ENCODE data around the gene P2RX5. TPM values are rescaled to one million over a fixed set of nuclear protein-coding genes. Genes with fewer than 3 reads are reported as not detected.

The P2RX5 gene
- polyA plus RNA-seq, 1 donor (not counting 4 experiments of a cell fraction or from before 2014, with no cell fraction given): 0.43 TPM

DNA sequence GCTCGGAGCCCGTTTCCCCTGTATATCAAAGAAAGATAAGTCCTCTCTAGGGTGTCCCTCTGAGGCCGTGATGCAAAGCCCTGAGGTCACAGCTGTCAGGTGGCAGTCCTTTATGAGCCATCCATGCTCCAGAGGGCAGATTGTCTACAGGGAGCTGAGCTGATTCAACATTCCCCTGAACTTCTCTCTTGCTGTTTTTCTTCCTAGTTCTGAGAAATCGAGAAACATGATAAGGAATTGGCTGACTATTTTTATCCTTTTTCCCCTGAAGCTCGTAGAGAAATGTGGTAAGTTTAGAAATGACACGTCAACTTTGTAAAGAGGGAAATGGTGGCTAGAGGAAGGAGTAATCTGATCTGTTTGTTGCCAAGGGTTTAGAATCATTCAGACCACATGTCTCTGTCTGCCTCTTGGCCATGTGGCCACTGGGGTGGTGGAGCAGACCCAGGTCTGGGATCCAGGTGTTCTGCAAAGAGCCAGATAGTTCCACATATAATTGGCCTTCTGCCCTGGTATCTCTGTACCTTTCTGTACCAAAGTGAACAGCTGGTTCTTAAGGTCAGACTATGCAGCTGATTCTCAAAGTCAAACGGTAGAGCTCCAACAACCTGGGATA, 55.9 kb downstream of the P2RX5 start:
- Histone ChIP-seq H3K9me1 (ENCODE audit: control insufficient read depth, extremely low read depth, insufficient read depth, low read length) (peaks cover 2% of the 10 kb centered on the region), H3K27ac (ENCODE audit: control insufficient read depth, insufficient read depth, low read length) (no peak overlapping the region), H2AFZ (ENCODE audit: control insufficient read depth, low read length) (no peak overlapping the region), H3K4me2 (ENCODE audit: control insufficient read depth, extremely low read depth, insufficient read depth, low read depth, low read length) (no peak overlapping the region), H3K36me3 (ENCODE audit: control insufficient read depth in 2 of 2, extremely low read depth in 1 of 2, insufficient read depth in 2 of 2, low read length in 2 of 2) (peaks cover 4 to 10% of the 10 kb centered on the region in 2 experiments), H3K4me3 (ENCODE audit: control insufficient read depth in 2 of 3, extremely low read depth in 1 of 3, insufficient read depth in 2 of 3, low read depth in 1 of 3, low read length in 3 of 3) (no peak overlapping the region), H3K9me3 (ENCODE audit: control insufficient read depth, low read depth, low read length) (no peaks in the 10 kb centered on the region), H3K79me2 (ENCODE audit: control insufficient read depth, insufficient read depth, low read length) (peaks cover 9% of the 10 kb centered on the region), H3K27me3 (ENCODE audit: control insufficient read depth, extremely low read depth, insufficient read depth, low read length) (no peaks in the 10 kb centered on the region), H3K4me1 (ENCODE audit: control insufficient read depth, extremely low read depth, insufficient read depth, low read length) (peaks cover 5% of the 10 kb centered on the region), H4K20me1 (ENCODE audit: control insufficient read depth, extremely low read depth, insufficient read depth, low read length) (no peaks in the 10 kb centered on the region), H3K9ac (ENCODE audit: control insufficient read depth, extremely low read depth, insufficient read depth, low read length) (no peak overlapping the region)
- dilution Hi-C loops (cut with MboI; ENCODE audit: extremely low pct_ligation_motif_present, low sequenced_read_pairs): no loop called here
- no peak for TF ChIP-seq EZH2 (IDR thresholded peaks at IDR 0.05; ENCODE audit: low read length)
- TF ChIP-seq, protein P1, sequence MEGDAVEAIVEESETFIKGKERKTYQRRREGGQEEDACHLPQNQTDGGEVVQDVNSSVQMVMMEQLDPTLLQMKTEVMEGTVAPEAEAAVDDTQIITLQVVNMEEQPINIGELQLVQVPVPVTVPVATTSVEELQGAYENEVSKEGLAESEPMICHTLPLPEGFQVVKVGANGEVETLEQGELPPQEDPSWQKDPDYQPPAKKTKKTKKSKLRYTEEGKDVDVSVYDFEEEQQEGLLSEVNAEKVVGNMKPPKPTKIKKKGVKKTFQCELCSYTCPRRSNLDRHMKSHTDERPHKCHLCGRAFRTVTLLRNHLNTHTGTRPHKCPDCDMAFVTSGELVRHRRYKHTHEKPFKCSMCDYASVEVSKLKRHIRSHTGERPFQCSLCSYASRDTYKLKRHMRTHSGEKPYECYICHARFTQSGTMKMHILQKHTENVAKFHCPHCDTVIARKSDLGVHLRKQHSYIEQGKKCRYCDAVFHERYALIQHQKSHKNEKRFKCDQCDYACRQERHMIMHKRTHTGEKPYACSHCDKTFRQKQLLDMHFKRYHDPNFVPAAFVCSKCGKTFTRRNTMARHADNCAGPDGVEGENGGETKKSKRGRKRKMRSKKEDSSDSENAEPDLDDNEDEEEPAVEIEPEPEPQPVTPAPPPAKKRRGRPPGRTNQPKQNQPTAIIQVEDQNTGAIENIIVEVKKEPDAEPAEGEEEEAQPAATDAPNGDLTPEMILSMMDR (optimal IDR thresholded peaks at IDR 0.05 in 1 of 3, IDR thresholded peaks at IDR 0.05 in 1 of 3, conservative IDR thresholded peaks at IDR 0.05 in 1 of 3; ENCODE audit: extremely low read depth in 1 of 3, insufficient read depth in 2 of 3, low read length in 3 of 3): no peak
- DNase-seq (ENCODE audit: low read depth, low spot score) (no peak), FAIRE-seq (peak; percentile 67)

DNA sequence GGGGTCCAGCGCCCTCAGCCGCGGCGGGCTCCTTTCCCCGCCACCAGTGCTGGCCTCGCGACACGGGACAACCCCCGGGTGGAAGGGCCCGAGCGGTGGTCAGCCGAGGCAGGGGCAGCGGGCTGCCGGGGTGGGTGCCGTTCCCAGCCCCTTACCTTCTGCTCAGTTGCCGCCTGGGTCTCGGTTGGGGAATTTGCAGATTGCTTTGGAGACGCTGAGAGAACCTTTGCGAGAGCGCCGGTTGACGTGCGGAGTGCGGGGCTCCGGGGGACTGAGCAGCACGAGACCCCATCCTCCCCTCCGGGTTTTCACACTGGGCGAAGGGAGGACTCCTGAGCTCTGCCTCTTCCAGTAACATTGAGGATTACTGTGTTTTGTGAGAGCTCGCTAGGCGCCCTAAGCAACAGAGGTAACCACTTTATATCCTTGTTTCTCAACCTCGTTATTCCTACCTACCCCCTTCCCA, 59.0 kb downstream of the P2RX5 start:
- Histone ChIP-seq H3K9me3 (ENCODE audit: control insufficient read depth, low read depth, low read length) (no peaks in the 10 kb centered on the region), H3K79me2 (ENCODE audit: control insufficient read depth, insufficient read depth, low read length) (peaks cover 16% of the 10 kb centered on the region), H3K4me1 (ENCODE audit: control insufficient read depth, extremely low read depth, insufficient read depth, low read length) (peaks cover 5% of the 10 kb centered on the region), H2AFZ (ENCODE audit: control insufficient read depth, low read length) (peak overlapping the region; percentile 92), H3K4me2 (ENCODE audit: control insufficient read depth, extremely low read depth, insufficient read depth, low read depth, low read length) (peak overlapping the region; percentile 96), H3K27ac (ENCODE audit: control insufficient read depth, insufficient read depth, low read length) (peak overlapping the region; percentile 95), H3K27me3 (ENCODE audit: control insufficient read depth, extremely low read depth, insufficient read depth, low read length) (no peaks in the 10 kb centered on the region), H3K9me1 (ENCODE audit: control insufficient read depth, extremely low read depth, insufficient read depth, low read length) (peaks cover 2% of the 10 kb centered on the region), H4K20me1 (ENCODE audit: control insufficient read depth, extremely low read depth, insufficient read depth, low read length) (no peaks in the 10 kb centered on the region), H3K9ac (ENCODE audit: control insufficient read depth, extremely low read depth, insufficient read depth, low read length) (peak overlapping the region; percentile 95), H3K36me3 (ENCODE audit: control insufficient read depth in 2 of 2, extremely low read depth in 1 of 2, insufficient read depth in 2 of 2, low read length in 2 of 2) (peaks cover 3 to 8% of the 10 kb centered on the region in 2 experiments), H3K4me3 (ENCODE audit: control insufficient read depth in 2 of 3, extremely low read depth in 1 of 3, insufficient read depth in 2 of 3, low read depth in 1 of 3, low read length in 3 of 3) (peak overlapping the region; percentile 73 to 99 (median 85))
- dilution Hi-C loops (cut with MboI; ENCODE audit: extremely low pct_ligation_motif_present, low sequenced_read_pairs): no loop called here
- TF ChIP-seq, protein P1 (optimal IDR thresholded peaks at IDR 0.05 in 1 of 3, IDR thresholded peaks at IDR 0.05 in 1 of 3, conservative IDR thresholded peaks at IDR 0.05 in 1 of 3; ENCODE audit: extremely low read depth in 1 of 3, insufficient read depth in 2 of 3, low read length in 3 of 3): no peak
- FAIRE-seq: no peak
- no peak for DNase-seq (ENCODE audit: low read depth, low spot score)

Data from keratinocyte (primary cell).